ENCODE results near the gene ATP8A1.

ATP8A1 gene

DNA sequence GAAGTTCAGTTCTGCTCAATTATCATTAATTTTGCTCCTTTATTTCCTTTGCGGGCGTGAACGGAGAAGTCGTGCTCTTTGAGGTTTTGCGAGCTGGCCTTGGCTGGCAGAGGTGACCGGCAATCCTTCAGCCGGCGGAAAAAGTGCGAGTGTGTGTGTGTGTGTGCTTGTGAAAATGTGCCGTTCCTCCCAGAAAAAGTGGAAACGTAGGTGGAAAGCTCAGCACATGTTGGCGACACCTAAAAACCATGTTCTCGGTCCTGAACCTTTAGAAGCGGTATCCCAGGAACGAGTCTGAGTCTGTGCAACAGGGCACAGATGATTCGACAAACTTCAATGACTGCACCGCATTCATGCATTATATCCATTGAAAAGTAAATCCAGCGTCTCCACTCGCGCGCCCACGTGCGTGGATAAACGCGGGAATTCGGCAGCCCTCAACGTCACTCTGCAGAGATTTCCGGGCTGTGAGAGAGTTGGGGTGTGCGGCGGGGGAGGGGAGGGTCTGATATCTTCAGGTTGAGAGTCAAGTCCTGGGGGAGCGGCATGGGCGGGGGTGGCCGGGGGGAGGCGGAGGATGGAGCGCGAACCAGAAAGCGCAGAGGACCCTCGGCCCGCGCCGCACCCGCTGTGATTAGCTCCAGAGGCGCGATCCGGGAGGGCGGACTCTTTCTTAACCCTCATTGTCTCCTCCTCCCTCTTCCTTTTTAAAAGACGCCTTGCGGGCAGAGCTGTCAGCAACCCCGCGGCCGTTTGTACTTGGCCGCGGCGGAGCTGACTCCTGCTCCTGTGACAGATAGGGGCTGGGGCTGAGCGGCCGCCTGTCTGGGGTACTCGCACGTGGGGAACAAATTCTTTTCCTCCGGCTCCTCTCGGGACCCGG is 259.9 kb downstream of the ATP8A1 start, which contains the start of gene SHISA3:
Gene SHISA3 (plus strand): TSS at position 737 of the 883 bp plus-strand sequence. CDS start 569 bp downstream, outside the sequence.
- DNase-seq (ENCODE audit: extremely low read depth, insufficient read length) = peak; percentile 68
- TF ChIP-seq, protein P1, sequence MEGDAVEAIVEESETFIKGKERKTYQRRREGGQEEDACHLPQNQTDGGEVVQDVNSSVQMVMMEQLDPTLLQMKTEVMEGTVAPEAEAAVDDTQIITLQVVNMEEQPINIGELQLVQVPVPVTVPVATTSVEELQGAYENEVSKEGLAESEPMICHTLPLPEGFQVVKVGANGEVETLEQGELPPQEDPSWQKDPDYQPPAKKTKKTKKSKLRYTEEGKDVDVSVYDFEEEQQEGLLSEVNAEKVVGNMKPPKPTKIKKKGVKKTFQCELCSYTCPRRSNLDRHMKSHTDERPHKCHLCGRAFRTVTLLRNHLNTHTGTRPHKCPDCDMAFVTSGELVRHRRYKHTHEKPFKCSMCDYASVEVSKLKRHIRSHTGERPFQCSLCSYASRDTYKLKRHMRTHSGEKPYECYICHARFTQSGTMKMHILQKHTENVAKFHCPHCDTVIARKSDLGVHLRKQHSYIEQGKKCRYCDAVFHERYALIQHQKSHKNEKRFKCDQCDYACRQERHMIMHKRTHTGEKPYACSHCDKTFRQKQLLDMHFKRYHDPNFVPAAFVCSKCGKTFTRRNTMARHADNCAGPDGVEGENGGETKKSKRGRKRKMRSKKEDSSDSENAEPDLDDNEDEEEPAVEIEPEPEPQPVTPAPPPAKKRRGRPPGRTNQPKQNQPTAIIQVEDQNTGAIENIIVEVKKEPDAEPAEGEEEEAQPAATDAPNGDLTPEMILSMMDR (IDR thresholded peaks at IDR 0.05; ENCODE audit: insufficient read depth, low read length, poor library complexity, severe bottlenecking) = no peak
- H3K4me3 ChIP-seq (replicated peaks; ENCODE audit: low read depth, low read length) = peak within 1 kb of the TSS; percentile 65
- no peaks in the 10 kb centered on the region for H3K27me3 ChIP-seq (replicated peaks; ENCODE audit: control insufficient read depth, insufficient read depth, low read length)
- no peaks in the 10 kb centered on the region for H3K36me3 ChIP-seq (ENCODE audit: control insufficient read depth, insufficient read depth, low read length)

DNA sequence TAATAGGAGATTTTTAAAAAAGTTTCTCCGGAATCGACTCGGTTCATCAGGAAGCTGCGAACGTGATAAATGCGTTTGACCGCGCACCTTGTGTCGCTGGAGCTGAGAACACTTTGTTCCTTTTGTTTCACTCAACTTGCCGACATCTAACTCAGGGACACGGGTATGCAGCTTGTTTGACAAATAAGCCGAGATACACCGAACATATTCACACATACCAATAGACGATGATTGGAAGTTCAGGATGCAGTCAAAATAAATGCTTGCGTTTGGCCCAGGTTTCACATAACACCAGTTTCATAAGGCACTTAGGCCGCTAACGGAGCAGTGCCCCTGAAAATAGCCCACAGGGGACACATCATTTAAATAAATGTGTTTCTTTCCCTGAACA is 260.5 kb downstream of the ATP8A1 start:
- DNase-seq (ENCODE audit: extremely low read depth, insufficient read length) = no peak
- Histone ChIP-seq H3K27me3 (replicated peaks; ENCODE audit: control insufficient read depth, insufficient read depth, low read length) (no peaks in the 10 kb centered on the region), H3K4me3 (replicated peaks; ENCODE audit: low read depth, low read length) (no peak overlapping the region), H3K36me3 (ENCODE audit: control insufficient read depth, insufficient read depth, low read length) (no peaks in the 10 kb centered on the region)
- TF ChIP-seq, protein P1 (IDR thresholded peaks at IDR 0.05; ENCODE audit: insufficient read depth, low read length, poor library complexity, severe bottlenecking) = no peak

GRCh38 chr4:42395595-42395994 is 261.3 kb downstream of the ATP8A1 start:
- no peak for DNase-seq (ENCODE audit: extremely low read depth, insufficient read length)
- Histone ChIP-seq H3K36me3 (ENCODE audit: control insufficient read depth, insufficient read depth, low read length) (no peaks in the 10 kb centered on the region), H3K4me3 (replicated peaks; ENCODE audit: low read depth, low read length) (no peak overlapping the region), H3K27me3 (replicated peaks; ENCODE audit: control insufficient read depth, insufficient read depth, low read length) (no peaks in the 10 kb centered on the region)
- TF ChIP-seq, protein P1 (IDR thresholded peaks at IDR 0.05; ENCODE audit: insufficient read depth, low read length, poor library complexity, severe bottlenecking) = no peak

DNA sequence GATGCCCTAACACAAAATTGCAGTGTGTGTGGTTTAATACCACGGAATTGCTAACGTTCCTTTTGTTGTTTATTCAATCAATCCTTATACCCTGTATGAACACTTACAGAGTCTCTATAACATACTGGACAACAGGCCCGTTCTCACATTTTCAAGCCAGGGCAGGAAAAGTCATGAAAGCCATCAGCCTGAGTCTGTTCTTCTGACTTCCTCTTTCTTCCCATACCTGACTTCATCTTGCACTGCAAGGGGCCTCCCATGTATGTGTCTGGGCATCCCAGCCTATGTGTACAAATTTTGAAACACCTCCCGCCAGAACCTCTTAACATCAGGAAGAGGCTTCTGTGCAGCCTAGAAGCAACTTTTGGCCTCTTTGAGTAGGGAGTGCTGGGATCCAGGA is 264.5 kb downstream of the ATP8A1 start:
- Histone ChIP-seq H3K4me3 (replicated peaks; ENCODE audit: low read depth, low read length) (no peak overlapping the region), H3K36me3 (ENCODE audit: control insufficient read depth, insufficient read depth, low read length) (no peaks in the 10 kb centered on the region), H3K27me3 (replicated peaks; ENCODE audit: control insufficient read depth, insufficient read depth, low read length) (no peaks in the 10 kb centered on the region)
- TF ChIP-seq, protein P1 (IDR thresholded peaks at IDR 0.05; ENCODE audit: insufficient read depth, low read length, poor library complexity, severe bottlenecking) = no peak
- no peak for DNase-seq (ENCODE audit: extremely low read depth, insufficient read length)

DNA sequence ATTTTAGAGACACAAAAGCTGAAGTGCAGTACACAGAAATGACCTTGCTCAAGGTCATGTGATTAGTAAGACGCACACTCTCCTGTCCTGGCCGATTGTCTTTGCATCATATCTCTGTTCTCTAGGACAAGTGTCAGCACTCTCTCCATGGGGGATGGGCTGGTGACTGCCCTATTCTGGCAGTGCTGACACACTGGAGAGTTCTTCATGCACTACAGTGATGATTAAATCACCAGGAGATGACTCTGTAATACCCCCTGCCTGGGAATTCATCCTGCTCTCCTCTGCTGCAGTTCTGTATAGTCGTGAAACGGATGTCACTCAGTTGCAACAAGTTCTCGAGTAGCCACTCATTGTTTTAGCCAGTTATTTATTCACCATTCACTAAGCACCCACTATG is 264.9 kb downstream of the ATP8A1 start:
- DNase-seq (ENCODE audit: extremely low read depth, insufficient read length) = no peak
- TF ChIP-seq, protein P1 (IDR thresholded peaks at IDR 0.05; ENCODE audit: insufficient read depth, low read length, poor library complexity, severe bottlenecking) = no peak
- no peak overlapping the region for H3K4me3 ChIP-seq (replicated peaks; ENCODE audit: low read depth, low read length)
- no peaks in the 10 kb centered on the region for H3K27me3 ChIP-seq (replicated peaks; ENCODE audit: control insufficient read depth, insufficient read depth, low read length)
- no peaks in the 10 kb centered on the region for H3K36me3 ChIP-seq (ENCODE audit: control insufficient read depth, insufficient read depth, low read length)

Data from GM06990 (cell line).